ENCODE measurements around the gene COL4A1.

- TF ChIP-seq CTCF (IDR thresholded peaks at IDR 0.05) (no peak), EZH2 (IDR thresholded peaks at IDR 0.05) (no peak), EZH2phosphoT487 (IDR thresholded peaks at IDR 0.05) (no peak)
Measured at GRCh38 chr13:110192472-110192871, 114.5 kb downstream of the COL4A1 start.

Measured in neural progenitor cell (in vitro differentiated cells).